ENCODE results near the gene MPP1. TPM values are rescaled to one million over a fixed set of nuclear protein-coding genes. Genes with fewer than 3 reads are reported as not detected.

The MPP1 gene
- total RNA-seq, 1 donor from 2014 or later = 1.1 TPM

DNA sequence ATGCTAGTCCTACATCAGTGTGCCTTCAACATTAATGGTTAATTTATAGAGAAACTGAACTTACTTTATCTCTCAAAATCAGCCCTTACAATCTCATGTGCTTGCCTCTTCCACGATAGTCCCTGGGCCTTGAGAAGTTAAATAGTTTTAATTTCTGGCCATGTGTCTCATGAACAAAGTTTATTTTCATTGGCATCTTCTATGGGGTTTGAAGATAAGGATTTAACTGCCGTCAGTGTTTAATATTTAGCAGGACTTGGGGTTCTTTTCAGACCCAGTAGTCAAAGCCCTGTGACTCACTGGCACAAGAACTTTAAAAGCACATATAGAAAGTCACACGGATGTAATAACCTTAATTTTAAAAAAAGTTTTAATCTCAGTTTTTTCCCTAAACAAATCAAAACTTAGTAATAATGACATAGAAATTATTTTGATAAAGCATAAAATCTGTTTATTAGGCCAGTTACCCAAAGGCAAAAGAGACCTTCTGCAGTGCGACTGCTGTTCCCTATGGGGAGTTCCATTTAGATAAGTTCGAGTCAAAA, 10.1 kb upstream of the MPP1 start:
- TF ChIP-seq CTCF (IDR thresholded peaks at IDR 0.05; ENCODE audit: insufficient read depth, low read length, severe bottlenecking) = no peak
- FAIRE-seq (no peak), DNase-seq (ENCODE audit: low read depth) (no peak)
- H3K4me3 ChIP-seq (ENCODE audit: low read depth, low read length) = no peak overlapping the region
- no peaks in the 10 kb centered on the region for H3K36me3 ChIP-seq (ENCODE audit: control insufficient read depth, insufficient read depth, low read length)
- H3K27me3 ChIP-seq (ENCODE audit: control insufficient read depth, insufficient read depth, low read length) = no peaks in the 10 kb centered on the region

GRCh38 chrX:154813801-154814200, 8.5 kb upstream of the MPP1 start:
- Histone ChIP-seq H3K36me3 (ENCODE audit: control insufficient read depth, insufficient read depth, low read length) (no peaks in the 10 kb centered on the region), H3K27me3 (ENCODE audit: control insufficient read depth, insufficient read depth, low read length) (no peaks in the 10 kb centered on the region), H3K4me3 (ENCODE audit: low read depth, low read length) (no peak overlapping the region)
- no peak for FAIRE-seq
- TF ChIP-seq CTCF (IDR thresholded peaks at IDR 0.05; ENCODE audit: insufficient read depth, low read length, severe bottlenecking) = no peak
- DNase-seq (ENCODE audit: low read depth) = no peak

DNA sequence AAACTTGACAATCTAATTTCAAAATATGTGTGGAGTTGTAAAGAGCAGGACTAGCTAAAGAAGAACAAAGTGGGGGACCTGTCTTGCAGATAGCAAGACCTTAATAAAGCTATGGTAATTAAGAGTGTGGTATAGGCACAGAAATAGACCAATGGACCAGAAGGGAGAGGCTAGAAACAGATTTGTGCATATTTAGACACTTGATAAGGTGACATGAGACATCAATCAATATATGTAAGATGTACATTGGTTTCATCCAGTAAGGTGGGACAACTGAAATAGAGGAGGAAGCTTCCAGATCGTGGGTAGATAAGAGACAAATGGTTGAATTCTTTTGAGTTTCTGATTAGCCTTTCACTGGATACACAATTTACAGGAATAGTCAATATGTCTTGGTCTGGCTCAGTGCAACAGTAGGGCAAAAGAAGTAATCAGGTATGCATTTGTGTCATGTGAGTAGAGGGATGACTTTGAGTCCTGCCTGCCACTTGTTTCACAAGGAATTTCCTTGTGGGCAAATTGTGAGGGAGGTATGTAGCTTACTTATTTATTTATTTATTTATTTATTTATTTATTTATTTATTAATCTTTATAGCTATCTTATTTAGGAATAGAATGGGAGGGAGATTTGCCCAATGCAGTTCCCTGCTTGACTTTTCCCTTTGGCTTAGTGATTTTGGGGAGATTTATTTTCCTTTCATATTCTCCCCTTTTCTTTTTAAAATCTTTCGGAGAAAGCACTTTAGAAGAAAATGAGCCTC, 7.2 kb upstream of the MPP1 start:
- TF ChIP-seq CTCF (IDR thresholded peaks at IDR 0.05; ENCODE audit: insufficient read depth, low read length, severe bottlenecking) = no peak

DNA sequence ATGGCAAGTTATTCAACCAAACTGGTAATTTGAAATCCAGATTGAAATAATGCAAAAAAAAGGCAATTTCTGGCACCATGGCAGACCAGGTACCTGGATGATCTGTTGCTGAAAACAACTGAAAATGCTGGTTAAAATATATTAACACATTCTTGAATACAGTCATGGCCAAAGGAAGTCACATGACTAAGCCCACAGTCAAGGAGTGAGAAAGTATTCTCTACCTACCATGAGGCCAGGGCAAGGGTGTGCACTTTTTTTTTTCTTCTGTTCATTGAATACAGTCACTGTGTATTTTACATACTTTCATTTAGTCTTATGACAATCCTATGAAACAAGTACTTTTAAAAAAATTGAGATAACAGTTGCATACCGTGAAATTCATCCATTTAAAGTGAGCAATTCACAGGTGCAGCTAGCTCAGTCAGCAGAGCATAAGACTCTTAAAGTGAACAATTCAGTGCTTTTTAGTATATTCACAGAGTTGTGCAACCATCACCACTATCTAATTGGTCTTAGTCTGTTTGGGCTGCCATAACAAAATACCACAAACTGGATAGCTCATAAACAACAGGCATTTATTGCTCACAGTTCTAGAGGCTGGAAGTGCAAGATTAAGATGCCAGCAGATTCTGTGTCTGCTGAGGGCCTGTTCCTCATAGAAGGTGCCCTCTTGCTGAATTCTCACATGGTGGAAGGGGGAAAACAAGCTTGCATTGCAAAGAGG, 4.8 kb upstream of the MPP1 start:
- DNase-seq (ENCODE audit: low read depth) (peak; percentile 3), FAIRE-seq (no peak)
- H3K27me3 ChIP-seq (ENCODE audit: control insufficient read depth, insufficient read depth, low read length) = no peaks in the 10 kb centered on the region
- no peak overlapping the region for H3K4me3 ChIP-seq (ENCODE audit: low read depth, low read length)
- TF ChIP-seq CTCF (IDR thresholded peaks at IDR 0.05; ENCODE audit: insufficient read depth, low read length, severe bottlenecking) = no peak
- no peaks in the 10 kb centered on the region for H3K36me3 ChIP-seq (ENCODE audit: control insufficient read depth, insufficient read depth, low read length)

More for the DNA sequence above, 7.2 kb upstream of the MPP1 start:
- H3K27me3 ChIP-seq (ENCODE audit: control insufficient read depth, insufficient read depth, low read length) = no peaks in the 10 kb centered on the region
- FAIRE-seq (no peak), DNase-seq (ENCODE audit: low read depth) (no peak)
- no peaks in the 10 kb centered on the region for H3K36me3 ChIP-seq (ENCODE audit: control insufficient read depth, insufficient read depth, low read length)
- H3K4me3 ChIP-seq (ENCODE audit: low read depth, low read length) = no peak overlapping the region

DNA sequence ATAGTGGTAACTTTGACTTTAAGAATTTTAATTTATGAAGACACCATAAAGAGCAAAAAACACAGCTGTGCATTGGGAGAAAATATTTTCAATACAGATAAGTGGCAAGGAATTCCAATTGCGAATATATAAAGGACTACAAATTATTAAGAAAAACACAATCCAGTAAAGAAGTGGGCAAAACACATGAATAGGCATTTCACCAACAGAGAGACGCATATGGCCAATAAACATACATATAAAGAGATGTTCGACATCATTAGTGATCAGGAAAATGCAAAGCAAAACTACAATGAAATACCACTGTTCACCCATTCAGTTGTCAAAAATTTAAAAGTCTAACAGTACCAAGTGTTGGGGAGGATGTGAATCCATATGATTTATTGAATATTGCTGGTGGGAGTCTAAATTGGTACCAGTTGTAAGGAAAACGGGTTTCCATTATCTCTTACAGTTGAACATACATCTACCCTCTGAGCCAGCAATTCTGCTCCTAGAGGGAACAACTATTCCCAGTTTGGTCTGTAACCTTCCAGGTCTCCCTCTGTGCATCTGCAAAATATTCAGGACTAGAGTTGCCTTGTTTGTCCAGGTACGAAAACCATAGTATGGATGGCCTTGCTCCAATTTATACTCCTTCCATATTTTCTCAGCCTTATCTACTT, 1.7 kb upstream of the MPP1 start:
- TF ChIP-seq CTCF (IDR thresholded peaks at IDR 0.05; ENCODE audit: insufficient read depth, low read length, severe bottlenecking) = no peak
- Histone ChIP-seq H3K27me3 (ENCODE audit: control insufficient read depth, insufficient read depth, low read length) (no peaks in the 10 kb centered on the region), H3K36me3 (ENCODE audit: control insufficient read depth, insufficient read depth, low read length) (no peaks in the 10 kb centered on the region), H3K4me3 (ENCODE audit: low read depth, low read length) (no peak overlapping the region)
- FAIRE-seq (no peak), DNase-seq (ENCODE audit: low read depth) (no peak)

All from bronchial epithelial cell (primary cell).